Activated CD8-positive, alpha-beta T cell treated with anti-CD3 and anti-CD28 coated beads for 36 hours (primary cell): Measurements from ENCODE around the gene ATP4B. TPM values are rescaled to one million over a fixed set of nuclear protein-coding genes. Genes with fewer than 3 reads are reported as not detected.

Experiments used
- ATAC-seq: fragments of 200-7000 bp; cut with Tn5 transposase; one replicate; pipeline ENCODE4 v1.10.0; 2021; ENCODE audit warnings: mild to moderate bottlenecking, moderate library complexity
- CTCF ChIA-PET: fragments of 350-600 bp; sonication (Branson Sonifier 250); formaldehyde crosslinking; loops from one replicate; lab custom pipeline; 2021; ENCODE audit warnings: antibody characterized with exemption; lab: Charles Lee
- POLR2A ChIA-PET: fragments of 350-600 bp; sonication (Branson Sonifier 250); formaldehyde crosslinking; loops from one replicate; lab custom pipeline; 2021; ENCODE audit warnings: antibody characterized with exemption; lab: Charles Lee
- DNase-seq: peaks from one replicate; pipeline ENCODE4 v3.0.0-alpha.2; 2020
- H3K27ac Mint-ChIP-seq: one replicate; pipeline ENCODE4 v1.8.0; 2021; ENCODE audit warnings: mild to moderate bottlenecking, mixed read lengths
- H3K27me3 Mint-ChIP-seq: one replicate; pipeline ENCODE4 v1.8.0; 2021; ENCODE audit warnings: mixed read lengths
- H3K36me3 Mint-ChIP-seq: one replicate; pipeline ENCODE4 v1.8.0; 2021; ENCODE audit warnings: low read depth, mixed read lengths
- H3K4me1 Mint-ChIP-seq: one replicate; pipeline ENCODE4 v1.8.0; 2021; ENCODE audit warnings: low read depth, mixed read lengths
- H3K4me3 Mint-ChIP-seq: one replicate; pipeline ENCODE4 v1.8.0; 2021; ENCODE audit warnings: mild to moderate bottlenecking, moderate library complexity, mixed read lengths
- H3K9me3 Mint-ChIP-seq: one replicate; pipeline ENCODE4 v1.8.0; 2021; ENCODE audit warnings: mixed read lengths
- intact Hi-C: fragments of 100-400 bp; cut with micrococcal nuclease; formaldehyde crosslinking; loops from one replicate; pipeline ENCODE4 v1.10.0; 2022
- total RNA-seq, 2 experiments: library from RNA; stranded (reverse); gene quantifications; one replicate each; pipeline ENCODE4 v1.2.3, GENCODE V29; 2021
- TF ChIP-seq, protein P1 (sequence below): fragments of 200-600 bp; IDR thresholded peaks from one replicate; pipeline ENCODE4 v1.8.0; 2022; ENCODE audit warnings: antibody characterized with exemption, mild to moderate bottlenecking

ATP4B gene
- total RNA-seq, 2 experiments from 2014 or later: not detected

DNA sequence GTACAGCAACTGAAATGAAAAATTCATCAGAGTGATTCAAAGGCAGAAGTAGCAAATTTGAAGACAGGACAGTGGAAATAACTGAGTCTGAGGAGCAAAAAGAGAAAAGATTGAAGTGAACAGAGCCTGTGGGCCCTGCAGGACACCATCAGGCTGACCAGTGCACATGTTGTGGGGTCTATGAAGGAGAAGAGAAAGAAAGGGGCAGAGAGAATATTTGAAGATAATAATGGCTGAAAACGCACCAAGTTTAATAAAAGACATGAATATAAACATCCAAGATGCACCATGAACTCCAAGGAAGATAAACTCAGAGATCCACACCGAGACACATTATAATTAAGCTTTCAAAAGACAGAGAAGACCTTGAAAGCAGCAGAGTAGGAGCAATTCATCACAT, 15.4 kb downstream of the ATP4B start:
- H3K9me3 Mint-ChIP-seq: no peaks in the 10 kb centered on the region
- no peak overlapping the region for H3K27ac Mint-ChIP-seq
- peaks cover 46% of the 10 kb centered on the region for H3K36me3 Mint-ChIP-seq
- intact Hi-C loops: no loop called here
- ATAC-seq: no peak
- peaks cover 12% of the 10 kb centered on the region for H3K4me1 Mint-ChIP-seq
- DNase-seq: no peak
- ChIA-PET CTCF (no interaction called here), POLR2A (no interaction called here)
- H3K4me3 Mint-ChIP-seq: no peak overlapping the region
- TF ChIP-seq, protein P1, sequence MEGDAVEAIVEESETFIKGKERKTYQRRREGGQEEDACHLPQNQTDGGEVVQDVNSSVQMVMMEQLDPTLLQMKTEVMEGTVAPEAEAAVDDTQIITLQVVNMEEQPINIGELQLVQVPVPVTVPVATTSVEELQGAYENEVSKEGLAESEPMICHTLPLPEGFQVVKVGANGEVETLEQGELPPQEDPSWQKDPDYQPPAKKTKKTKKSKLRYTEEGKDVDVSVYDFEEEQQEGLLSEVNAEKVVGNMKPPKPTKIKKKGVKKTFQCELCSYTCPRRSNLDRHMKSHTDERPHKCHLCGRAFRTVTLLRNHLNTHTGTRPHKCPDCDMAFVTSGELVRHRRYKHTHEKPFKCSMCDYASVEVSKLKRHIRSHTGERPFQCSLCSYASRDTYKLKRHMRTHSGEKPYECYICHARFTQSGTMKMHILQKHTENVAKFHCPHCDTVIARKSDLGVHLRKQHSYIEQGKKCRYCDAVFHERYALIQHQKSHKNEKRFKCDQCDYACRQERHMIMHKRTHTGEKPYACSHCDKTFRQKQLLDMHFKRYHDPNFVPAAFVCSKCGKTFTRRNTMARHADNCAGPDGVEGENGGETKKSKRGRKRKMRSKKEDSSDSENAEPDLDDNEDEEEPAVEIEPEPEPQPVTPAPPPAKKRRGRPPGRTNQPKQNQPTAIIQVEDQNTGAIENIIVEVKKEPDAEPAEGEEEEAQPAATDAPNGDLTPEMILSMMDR: no peak
- no peaks in the 10 kb centered on the region for H3K27me3 Mint-ChIP-seq

DNA sequence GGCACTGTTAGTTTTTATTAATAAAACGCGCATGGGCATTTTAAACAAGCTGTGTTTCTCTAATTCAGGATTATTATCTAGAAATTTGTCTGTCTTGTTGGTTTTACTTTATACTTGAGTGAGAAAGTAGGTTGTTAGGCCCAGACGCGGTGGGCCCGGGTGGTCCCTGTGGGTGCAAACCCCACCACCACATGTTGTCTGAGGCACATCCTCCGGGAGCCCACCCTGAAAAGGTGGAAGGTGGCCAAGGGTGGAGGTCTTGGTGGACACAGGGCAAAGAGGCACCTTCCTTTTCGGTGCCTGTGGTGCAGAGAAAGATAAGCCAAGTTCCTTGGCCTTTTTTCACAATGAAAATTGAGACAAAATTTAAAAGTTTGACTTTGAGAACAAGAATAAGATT, 16.6 kb downstream of the ATP4B start:
- CTCF ChIA-PET: no interaction called here
- POLR2A ChIA-PET: no interaction called here
- intact Hi-C loops: no loop called here

DNA sequence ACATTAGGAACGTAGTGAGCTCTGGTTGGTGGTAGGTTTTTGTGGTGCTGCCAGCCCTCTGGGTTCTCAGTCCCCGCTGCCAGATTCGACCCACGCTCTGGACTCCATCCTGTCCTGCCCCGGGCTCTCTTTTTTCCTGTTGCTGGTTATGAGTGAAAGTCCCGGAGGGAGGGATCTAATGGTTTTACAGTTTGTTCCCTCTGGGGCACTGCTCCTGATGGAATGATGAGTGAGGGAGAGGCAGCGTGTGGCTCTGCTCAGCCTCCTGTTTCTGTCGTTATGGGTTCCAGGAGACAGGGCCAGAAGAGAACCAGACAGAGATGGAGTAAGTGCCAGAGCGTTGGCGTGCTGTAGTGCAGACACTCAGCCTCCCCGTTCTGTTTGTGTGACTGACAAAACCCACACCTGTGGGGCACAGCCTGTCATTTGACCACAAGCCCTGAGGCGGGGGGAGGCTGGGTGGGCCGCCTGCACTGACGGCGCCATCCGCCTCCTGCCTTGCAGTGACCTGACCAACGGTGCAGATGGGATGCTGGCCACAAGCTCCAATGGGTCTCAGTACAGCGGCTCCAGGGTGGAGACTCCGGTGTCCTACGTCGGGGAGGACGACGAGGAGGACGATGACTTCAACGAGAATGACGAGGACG, 18.3 kb downstream of the ATP4B start:
- no peak for ATAC-seq
- DNase-seq: no peak
- Mint-ChIP-seq H3K4me1 (peaks cover 4% of the 10 kb centered on the region), H3K9me3 (no peaks in the 10 kb centered on the region), H3K27ac (no peak overlapping the region), H3K4me3 (no peak overlapping the region), H3K27me3 (no peaks in the 10 kb centered on the region), H3K36me3 (peaks cover 69% of the 10 kb centered on the region)
- POLR2A ChIA-PET: no interaction called here
- TF ChIP-seq, protein P1: no peak
- intact Hi-C loops: no loop called here
- CTCF ChIA-PET: no interaction called here

More for the DNA sequence above, 16.6 kb downstream of the ATP4B start:
- ATAC-seq (no peak), DNase-seq (no peak)
- Mint-ChIP-seq H3K27me3 (no peaks in the 10 kb centered on the region), H3K4me1 (peaks cover 2% of the 10 kb centered on the region), H3K27ac (no peak overlapping the region), H3K36me3 (peaks cover 55% of the 10 kb centered on the region), H3K9me3 (no peaks in the 10 kb centered on the region), H3K4me3 (no peak overlapping the region)
- TF ChIP-seq, protein P1: no peak

DNA sequence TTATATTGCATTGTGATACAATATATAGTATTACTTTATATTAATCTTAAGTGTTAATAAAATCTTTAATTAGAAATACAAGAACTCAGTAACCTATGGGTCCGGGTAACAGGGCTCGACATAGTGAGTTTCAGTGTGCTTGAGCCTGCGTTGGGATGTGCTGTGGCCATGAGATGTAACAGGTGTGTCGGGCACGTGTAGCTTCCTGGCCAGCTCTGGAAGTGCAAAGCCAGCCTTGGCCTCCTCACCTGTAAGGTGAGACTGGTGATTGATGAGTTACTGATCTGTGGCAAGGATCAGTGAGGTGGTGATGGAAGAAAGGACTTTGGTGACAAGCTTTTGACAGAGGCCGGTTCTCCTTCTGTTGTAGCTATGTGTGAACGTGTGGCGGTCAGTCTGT, 19.2 kb downstream of the ATP4B start:
- ATAC-seq (no peak), DNase-seq (no peak)
- Mint-ChIP-seq H3K9me3 (no peaks in the 10 kb centered on the region), H3K4me3 (no peak overlapping the region), H3K27ac (no peak overlapping the region), H3K36me3 (peaks cover 78% of the 10 kb centered on the region), H3K27me3 (no peaks in the 10 kb centered on the region), H3K4me1 (peaks cover 12% of the 10 kb centered on the region)
- ChIA-PET POLR2A (no interaction called here), CTCF (no interaction called here)
- TF ChIP-seq, protein P1: no peak
- intact Hi-C loops: no loop called here

- TF ChIP-seq, protein P1: no peak
- Mint-ChIP-seq H3K36me3 (peaks cover 81% of the 10 kb centered on the region), H3K4me3 (no peak overlapping the region), H3K27me3 (no peaks in the 10 kb centered on the region), H3K27ac (no peak overlapping the region), H3K4me1 (peaks cover 18% of the 10 kb centered on the region), H3K9me3 (no peaks in the 10 kb centered on the region)
- no peak for ATAC-seq
- POLR2A ChIA-PET: interaction anchor here (1.0 kb wide), 1 partner anchor 13 kb away, joined by 3 read pairs; no protein-coding TSS in a partner anchor
- intact Hi-C loops: no loop called here
- no peak for DNase-seq
- CTCF ChIA-PET: no interaction called here
Measured at GRCh38 chr13:113638173-113638746, 19.7 kb downstream of the ATP4B start.
